ENCODE measurements around the gene ABTB2.

DNA sequence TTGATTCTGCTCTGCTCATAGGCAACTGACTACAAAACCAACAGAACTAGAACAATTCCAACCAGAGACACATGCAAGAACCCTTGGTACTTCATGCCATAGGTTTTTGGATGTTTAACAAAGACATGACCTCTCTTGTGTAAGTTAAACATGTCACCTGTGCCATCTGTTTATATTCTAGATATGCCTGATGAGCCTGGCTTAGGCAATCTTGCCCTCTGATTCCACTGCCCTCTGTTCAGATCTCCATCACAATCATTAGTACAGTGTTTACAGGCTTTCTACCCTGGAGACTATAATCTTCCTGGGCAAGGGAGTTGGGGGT, 40.8 kb downstream of the ABTB2 start:
- no peak for TF ChIP-seq ZFP3 (CRISPR knock-in tag; IDR thresholded peaks at IDR 0.05)
- TF ChIP-seq ARNTL (CRISPR knock-in tag; IDR thresholded peaks at IDR 0.05; ENCODE audit: borderline replicate concordance, low read depth) = no peak
- no peak for TF ChIP-seq ZFP30 (CRISPR knock-in tag; IDR thresholded peaks at IDR 0.05)
- TF ChIP-seq TOX (CRISPR knock-in tag; IDR thresholded peaks at IDR 0.05; ENCODE audit: borderline replicate concordance) = no peak
- TF ChIP-seq, protein P1, sequence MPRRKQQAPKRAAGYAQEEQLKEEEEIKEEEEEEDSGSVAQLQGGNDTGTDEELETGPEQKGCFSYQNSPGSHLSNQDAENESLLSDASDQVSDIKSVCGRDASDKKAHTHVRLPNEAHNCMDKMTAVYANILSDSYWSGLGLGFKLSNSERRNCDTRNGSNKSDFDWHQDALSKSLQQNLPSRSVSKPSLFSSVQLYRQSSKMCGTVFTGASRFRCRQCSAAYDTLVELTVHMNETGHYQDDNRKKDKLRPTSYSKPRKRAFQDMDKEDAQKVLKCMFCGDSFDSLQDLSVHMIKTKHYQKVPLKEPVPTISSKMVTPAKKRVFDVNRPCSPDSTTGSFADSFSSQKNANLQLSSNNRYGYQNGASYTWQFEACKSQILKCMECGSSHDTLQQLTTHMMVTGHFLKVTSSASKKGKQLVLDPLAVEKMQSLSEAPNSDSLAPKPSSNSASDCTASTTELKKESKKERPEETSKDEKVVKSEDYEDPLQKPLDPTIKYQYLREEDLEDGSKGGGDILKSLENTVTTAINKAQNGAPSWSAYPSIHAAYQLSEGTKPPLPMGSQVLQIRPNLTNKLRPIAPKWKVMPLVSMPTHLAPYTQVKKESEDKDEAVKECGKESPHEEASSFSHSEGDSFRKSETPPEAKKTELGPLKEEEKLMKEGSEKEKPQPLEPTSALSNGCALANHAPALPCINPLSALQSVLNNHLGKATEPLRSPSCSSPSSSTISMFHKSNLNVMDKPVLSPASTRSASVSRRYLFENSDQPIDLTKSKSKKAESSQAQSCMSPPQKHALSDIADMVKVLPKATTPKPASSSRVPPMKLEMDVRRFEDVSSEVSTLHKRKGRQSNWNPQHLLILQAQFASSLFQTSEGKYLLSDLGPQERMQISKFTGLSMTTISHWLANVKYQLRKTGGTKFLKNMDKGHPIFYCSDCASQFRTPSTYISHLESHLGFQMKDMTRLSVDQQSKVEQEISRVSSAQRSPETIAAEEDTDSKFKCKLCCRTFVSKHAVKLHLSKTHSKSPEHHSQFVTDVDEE (CRISPR knock-in tag; IDR thresholded peaks at IDR 0.05) = no peak

Measured in SK-N-SH treated with all-trans-retinoic acid at 6 μM for 48 hours (cell line).